Esophagus squamous epithelium (tissue), 4 donors: ENCODE data around the gene KAT6B.
"Not testable (repeated sequence)": the region's sequence is repeated elsewhere in the genome, so short reads cannot be mapped to it uniquely, and the experiment has no call there.

Source experiments
- POLR2A ChIP-seq, 4 donors: fragments of 450-650 bp; IDR thresholded peaks; one replicate each; pipeline ENCODE4 v1.6.1; 2017; ENCODE audit warnings: antibody characterized with exemption in 4 of 4, mild to moderate bottlenecking in 4 of 4, moderate library complexity in 3 of 4
- TF ChIP-seq, protein P1 (sequence below), 6 experiments: fragments of 450-650 bp in 4 of 6; fragments of 200-600 bp in 2 of 6; sonication (generic) in 2 of 6; IDR thresholded peaks; one replicate each; pipeline ENCODE4 v1.5.1; 2016 to 2019; ENCODE audit warnings: antibody characterized with exemption in 6 of 6, mild to moderate bottlenecking in 4 of 6, moderate library complexity in 4 of 6

DNA sequence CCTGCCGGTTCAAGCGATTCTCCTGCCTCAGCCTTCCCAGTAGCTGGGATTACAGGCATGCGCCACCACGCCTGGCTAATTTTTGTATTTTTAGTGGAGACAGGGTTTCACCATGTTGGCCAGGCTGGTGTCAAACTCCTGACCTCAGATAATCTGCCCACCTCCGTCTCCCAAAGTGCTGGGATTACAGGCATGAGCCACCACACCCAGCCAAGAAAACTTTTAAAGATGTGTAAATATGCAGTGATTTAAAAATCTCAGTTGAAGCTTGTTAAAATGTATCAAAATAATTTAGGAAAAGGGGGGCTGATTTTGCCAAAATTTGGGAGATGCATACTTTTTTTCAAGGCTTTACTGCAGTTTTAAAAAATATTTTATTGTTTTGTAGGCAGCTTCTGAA, 50.7 kb downstream of the KAT6B start:
- TF ChIP-seq, protein P1, sequence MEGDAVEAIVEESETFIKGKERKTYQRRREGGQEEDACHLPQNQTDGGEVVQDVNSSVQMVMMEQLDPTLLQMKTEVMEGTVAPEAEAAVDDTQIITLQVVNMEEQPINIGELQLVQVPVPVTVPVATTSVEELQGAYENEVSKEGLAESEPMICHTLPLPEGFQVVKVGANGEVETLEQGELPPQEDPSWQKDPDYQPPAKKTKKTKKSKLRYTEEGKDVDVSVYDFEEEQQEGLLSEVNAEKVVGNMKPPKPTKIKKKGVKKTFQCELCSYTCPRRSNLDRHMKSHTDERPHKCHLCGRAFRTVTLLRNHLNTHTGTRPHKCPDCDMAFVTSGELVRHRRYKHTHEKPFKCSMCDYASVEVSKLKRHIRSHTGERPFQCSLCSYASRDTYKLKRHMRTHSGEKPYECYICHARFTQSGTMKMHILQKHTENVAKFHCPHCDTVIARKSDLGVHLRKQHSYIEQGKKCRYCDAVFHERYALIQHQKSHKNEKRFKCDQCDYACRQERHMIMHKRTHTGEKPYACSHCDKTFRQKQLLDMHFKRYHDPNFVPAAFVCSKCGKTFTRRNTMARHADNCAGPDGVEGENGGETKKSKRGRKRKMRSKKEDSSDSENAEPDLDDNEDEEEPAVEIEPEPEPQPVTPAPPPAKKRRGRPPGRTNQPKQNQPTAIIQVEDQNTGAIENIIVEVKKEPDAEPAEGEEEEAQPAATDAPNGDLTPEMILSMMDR (IDR thresholded peaks at IDR 0.05) = not testable (repeated sequence)
- TF ChIP-seq POLR2A (IDR thresholded peaks at IDR 0.05) = not testable (repeated sequence)
